22Rv1 (cell line): ENCODE results near the gene RPGRIP1L.

ENCODE experiments used
- CTCF ChIP-seq: fragments of 450-650 bp; IDR thresholded peaks from 2 replicates; pipeline ENCODE4 v1.5.1; 2017; ENCODE audit warnings: mild to moderate bottlenecking
- ZFX ChIP-seq: fragments of 450-650 bp; IDR thresholded peaks from 2 replicates; pipeline ENCODE4 v1.6.1; 2017; ENCODE audit warnings: antibody characterized with exemption, borderline replicate concordance

GRCh38 chr16:53600126-53600525 is 103.5 kb downstream of the RPGRIP1L start:
- TF ChIP-seq CTCF (no peak), ZFX (no peak)
